HG03139 (cell line): ENCODE results near the gene ASAP2.

Experiments used
- ATAC-seq: cut with Tn5 transposase; IDR thresholded peaks from one replicate; pipeline ENCODE4 v1.9.1; 2021; ENCODE audit not compliant: unreplicated experiment

The ASAP2 gene

DNA sequence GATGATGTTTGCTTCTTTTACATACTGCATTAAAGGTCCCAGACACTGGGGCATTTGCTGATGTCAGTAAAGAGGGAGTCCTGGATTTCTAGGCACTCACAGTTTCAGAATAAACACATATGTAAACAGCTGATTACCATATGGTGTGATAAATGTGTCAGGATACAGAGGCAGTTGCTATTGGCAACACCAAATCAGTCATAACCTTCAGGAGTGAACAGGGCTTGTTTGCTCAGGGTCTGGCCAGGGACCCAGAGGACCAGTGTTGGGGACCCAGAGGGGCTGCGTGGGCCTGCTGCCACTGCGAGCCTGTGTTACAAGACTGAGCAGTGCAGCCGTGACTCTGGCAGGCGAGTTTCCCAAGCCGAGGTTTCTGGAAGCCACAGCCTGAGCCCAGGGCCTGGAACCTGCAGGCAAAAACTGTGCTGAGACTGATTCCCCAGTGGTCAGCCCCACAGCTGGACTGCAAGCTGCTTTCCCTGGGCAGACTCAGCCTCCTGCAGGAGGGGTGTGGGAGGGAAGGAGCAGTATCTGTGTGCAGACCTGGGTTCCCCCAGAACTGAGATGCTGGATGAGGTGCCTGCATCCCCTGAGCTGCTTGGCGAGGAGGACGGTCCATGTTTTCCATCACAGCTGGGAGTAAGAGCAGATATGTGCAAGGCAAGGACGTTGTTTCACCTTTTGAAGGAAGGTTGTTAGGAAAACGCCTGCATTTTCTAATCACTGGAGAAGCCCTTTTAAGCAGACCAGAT lies 23.6 kb downstream of the ASAP2 start:
- no peak for ATAC-seq

DNA sequence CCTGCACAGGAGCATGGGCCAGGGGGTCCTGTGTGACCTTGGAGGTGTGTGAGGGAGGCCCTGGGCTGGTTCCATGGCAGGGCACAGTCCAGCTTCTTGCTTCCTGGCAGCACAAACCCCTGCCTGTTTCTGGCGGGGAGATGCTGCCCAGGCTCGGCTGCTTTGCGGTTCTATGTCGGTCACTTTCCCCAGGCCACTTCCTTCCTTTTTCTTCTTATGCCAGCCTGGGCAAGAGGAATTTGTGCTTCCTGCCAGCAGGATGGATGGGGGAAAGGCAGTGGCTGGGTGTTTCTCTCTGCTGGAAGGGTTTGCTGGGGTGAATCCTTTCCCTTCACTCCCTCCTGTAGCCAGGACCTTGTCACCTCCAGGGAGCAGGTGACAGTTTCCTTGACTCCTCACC lies 24.3 kb downstream of the ASAP2 start:
- ATAC-seq: no peak

DNA sequence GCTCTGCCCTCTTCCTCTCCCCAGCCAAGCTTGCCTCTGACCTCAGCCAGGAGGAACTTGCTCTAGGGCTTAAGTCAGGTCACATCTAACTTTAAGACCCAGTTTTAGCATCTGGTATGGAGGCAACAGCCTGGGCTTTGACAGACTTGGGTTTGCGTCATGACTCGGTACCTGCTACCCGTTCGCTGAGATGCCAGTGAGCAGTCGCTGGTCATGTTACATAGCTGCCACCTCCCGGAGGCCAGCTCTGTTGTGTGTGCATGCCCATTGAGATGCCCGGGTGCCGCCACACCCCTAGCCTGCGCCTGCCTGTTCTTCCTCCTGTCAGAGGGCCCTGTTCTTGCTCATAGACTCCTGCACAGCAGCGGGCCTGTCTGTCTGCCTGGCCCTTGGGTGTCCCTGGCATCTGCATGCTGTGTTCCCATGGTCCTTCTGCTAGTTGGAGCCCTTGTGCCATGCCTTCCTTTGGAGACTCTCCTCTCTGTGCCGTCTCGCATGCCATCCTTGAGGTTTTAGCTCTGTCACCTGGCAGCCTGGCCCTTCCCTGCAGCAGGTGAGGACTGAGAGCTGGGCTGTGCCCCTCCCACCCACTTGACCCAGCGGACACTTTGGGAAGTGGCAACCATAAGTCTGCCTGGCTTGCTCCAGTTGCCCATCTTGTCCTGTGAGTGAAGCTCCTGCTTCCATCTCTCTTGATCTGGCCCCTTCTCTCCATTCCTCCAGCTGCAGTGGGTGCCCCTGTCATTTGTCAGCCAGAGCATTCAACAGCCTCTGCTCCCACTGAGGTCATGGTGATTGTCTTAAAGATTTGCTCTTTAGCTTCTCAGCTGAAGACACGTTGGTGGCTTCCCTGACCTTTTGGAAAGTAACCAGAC lies 24.9 kb downstream of the ASAP2 start:
- no peak for ATAC-seq

DNA sequence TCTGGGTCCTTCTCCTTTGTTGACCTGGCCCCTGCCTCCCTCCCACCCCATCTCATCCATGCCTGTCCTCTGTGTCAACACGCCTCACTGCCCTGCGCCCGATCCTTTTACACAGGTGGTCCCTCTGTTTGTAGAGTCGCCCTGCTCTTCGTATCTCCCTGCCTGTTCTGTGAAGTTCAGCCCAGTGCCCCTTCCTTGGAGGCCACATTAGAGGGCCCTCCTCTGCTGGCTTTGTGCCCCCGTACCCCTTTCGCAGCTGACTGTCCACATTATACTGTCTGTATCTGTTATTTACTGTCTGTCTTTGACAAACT lies 25.5 kb downstream of the ASAP2 start:
- no peak for ATAC-seq

DNA sequence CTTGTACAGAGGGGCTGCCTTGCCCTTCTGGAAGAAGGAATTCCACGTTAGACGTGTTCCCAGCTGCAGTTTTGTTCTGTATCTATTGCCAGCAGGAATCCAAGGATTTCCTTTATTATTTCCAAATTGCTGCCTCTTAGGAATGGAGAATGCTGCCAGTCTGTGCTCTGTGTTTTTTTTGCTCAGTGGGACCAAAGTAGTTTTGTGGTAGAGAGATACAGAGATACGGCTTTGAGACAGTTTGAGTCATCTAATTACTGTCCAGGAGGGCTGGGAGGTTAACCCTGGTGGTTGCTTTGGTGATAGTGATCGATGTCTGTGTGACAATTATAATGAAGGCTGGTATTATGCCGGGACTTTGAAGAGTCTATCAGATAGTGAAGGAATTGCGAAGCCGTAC lies 26.3 kb downstream of the ASAP2 start:
- no peak for ATAC-seq

DNA sequence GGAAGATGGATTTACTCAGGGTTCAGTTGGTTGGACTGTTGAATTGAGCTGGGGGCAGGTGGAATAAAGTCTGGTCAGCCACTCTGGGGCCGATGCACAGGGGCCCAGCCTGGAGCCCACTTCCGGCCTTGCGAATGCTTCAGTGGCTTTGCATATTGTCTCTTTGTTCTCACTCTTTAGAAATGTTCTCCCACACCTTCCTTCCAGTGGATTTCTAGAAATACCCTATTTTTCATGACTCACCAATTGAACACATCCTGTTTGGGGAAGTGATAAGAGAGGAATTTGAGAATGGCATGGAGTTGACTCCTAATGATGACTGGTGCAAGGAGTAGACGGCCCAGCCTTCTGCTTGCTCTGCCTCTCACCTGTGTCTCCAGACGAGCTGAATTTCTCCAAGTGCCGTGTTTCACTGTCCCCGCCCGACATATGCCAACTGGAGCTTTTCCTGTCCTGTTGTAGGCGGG lies 28.1 kb downstream of the ASAP2 start:
- ATAC-seq: no peak

DNA sequence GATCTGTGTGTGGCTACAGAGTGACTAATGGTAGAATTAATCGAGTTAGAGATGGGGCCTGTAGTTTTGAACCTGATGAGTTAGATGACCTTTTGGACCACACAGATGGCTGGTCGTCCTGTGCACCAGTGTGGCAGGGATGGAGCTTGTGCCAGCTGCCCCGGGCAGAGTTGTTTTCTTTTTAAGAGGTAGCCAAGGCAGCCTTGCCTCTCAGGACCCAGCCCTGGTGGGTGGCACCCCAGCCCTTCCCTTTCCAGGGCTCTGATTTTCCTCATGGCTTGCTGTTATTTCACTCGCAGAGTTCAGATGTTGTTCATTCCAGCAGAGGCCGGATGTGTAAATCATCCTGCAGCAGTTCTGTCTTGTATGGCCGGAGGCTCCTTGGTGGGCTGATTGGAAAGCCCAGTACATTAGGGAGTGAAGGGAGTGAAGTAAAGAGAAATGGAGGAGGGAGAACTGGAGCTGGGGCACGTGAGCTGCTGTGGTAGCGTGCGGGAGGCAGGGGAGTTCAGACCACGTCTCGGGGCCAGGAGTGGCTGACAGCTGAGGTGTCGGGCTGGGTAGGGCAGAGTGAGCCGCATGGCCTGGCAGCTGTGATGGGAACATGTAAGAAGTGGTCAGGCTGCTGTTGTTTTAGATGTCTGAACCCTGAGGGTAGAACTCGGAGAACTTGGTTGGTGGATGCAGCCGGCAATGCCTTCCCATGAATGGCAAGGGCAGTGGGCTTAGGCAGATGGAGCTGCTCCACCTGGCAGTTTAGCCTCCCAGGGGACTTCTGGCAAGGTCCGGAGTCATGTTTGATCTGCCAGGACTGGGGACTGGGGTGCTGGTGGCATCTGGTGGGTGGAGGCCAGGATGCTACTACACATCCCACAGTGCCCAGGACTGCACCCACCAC lies 28.8 kb downstream of the ASAP2 start:
- ATAC-seq: no peak

DNA sequence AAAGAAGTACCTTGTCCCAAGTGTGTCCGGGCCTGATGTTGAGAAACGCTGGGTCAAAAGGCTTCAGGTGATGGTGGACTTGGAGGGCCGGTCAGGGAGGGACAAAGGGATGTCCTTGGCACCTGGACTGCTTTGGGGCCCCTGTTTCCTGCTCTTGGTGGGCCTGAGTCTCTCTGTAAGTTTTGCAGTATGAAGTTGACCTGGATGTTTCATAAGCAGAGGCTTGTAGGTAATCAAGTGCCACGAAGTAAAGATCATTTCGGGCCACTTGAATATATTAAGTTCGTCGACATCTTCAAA lies 29.4 kb downstream of the ASAP2 start:
- no peak for ATAC-seq

DNA sequence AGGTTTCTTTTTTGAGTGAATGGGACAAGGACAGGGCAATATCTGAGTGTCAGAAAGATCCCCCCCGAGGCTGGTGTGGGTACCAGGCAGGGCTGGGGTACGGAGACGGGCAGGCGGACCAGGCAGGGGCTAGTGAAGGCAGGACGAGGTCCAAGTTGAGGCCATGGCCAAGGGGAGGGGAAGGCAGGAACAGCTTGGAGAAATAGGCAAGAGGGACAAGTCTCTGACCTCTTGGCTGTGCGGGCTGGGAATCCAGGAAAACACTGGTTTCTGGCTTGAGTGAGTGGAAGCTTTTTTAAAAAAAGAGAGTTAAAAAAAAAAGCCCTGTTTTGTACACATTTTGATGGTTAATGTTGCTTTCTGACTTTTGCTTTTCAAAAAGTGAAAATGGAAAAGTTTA lies 30.3 kb downstream of the ASAP2 start:
- no peak for ATAC-seq

DNA sequence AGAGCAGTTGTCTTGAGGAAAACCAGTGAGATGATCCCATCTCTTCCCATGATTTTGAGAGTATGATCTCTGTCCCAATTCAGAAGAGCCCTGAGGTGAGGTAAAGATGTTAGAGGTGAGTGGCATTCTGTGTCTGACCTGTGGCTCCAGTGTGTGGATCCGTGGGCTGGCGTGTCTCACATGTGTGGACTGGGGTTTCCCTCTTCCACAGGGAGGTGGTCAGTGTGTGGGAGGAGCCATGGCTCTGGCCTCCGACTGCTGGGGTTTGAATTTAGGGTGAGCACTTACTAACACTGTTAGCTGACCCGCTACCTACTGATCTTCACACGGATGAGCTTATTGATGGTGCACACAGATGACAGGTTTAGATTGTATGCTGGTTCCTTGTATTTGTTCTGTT lies 31.2 kb downstream of the ASAP2 start:
- ATAC-seq: no peak

DNA sequence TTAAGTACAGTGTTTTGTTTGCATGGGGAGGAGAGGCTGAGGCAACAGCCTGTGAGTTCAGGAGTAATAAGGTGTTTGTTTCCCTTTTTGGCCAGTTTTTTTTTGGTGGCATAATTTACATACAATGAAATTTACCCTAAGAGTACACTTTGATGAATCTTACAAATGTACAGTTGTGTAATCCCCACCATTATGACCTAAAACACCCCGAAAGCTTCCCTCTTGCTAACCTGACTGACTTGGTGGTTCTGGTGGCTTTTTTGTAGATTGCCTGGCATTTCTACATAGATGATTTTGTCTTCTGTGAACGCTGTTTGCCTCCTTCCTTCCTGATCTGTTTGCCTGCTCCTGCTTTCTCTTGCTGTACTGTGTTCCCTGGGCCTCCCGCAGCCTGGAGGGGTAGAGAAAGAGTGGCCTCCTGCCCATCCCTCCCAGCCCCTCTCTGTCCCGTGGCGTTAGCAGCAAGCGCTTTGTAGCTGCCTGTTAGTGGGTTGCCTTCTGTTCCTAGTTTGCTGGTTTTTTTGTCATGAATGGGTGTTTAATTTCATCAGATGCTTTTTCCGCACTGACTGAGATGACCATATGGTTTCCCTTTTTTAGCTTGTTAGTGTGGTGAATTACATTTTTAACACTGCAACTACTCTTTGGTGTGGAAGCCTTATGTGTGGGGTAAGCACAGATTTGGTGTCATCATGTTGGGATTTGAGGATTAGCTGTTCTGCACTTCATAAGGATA lies 32.1 kb downstream of the ASAP2 start:
- ATAC-seq: no peak

DNA sequence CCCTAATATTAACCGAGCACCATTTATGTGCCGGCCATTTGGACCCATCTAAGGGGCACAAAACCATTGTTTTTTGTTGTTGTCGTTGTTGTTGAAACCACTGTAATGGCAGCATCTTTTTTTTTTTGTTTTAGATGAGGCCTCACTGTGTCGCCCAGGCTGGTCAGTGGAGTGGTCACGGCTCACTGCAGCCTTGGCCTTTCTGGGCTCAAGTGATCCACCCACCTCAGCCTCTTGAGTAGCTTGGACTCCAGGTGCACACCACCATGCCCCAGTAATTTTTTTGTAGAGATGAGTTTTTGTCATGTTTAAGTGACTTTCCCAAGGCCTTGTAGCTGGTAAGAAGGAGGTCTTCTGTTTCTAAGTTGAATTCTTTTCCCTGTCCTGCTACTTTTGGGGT lies 33.0 kb downstream of the ASAP2 start:
- no peak for ATAC-seq

DNA sequence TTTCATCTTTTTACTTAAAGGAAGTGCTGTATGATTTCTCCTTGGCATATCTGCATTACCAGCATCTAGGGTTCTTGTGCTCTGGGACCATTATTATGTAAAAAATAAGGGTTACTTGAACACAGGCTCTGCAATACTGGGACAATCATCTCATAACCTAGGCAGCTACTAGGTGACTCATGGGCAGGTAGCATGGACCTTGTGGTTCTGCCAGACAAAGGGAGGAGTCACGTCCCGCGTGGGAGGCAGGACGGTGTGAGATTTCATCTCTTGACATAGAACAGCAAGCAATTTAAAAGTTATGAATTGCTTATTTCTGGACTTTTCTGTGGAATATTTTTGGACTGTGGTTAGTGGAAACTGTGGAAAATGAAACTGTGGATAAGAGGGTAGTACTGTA lies 34.1 kb downstream of the ASAP2 start:
- no peak for ATAC-seq

DNA sequence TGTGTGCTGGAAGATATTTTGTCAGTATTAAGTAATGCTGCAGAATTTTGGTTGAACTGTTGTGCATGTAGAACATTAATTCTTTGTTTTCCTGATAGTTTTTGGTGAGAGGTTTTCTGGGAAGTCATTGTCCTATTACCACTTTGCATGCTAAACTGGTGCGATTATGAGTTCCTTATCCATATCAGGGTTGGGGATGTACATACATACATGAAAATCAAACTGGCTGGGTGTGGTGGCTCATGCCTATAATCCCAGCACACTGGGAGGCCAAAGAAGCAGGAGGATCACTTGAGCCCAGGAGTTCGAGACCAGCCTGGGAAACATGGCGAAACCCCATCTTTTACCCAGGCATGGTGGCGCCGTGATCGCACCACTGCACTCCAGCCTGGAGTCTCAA lies 34.6 kb downstream of the ASAP2 start:
- no peak for ATAC-seq

DNA sequence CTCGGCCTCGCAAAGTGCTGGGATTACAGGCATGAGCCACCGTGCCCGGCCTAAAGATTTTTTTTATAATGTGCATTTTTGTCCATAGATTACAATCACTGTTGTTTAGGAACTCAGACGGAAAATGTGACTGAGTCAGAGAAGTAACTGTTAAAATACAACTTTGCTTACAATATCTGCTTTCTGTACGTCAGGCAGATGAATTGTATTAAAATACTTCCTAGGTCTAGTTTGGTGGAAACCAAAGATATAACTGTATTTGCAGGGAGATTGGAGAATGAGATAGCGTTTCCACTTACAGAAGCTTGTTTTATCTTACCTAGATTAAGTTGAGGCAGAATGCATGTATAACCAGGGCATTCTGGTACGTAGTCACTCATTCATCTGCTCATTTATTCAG lies 36.7 kb downstream of the ASAP2 start:
- ATAC-seq: no peak

DNA sequence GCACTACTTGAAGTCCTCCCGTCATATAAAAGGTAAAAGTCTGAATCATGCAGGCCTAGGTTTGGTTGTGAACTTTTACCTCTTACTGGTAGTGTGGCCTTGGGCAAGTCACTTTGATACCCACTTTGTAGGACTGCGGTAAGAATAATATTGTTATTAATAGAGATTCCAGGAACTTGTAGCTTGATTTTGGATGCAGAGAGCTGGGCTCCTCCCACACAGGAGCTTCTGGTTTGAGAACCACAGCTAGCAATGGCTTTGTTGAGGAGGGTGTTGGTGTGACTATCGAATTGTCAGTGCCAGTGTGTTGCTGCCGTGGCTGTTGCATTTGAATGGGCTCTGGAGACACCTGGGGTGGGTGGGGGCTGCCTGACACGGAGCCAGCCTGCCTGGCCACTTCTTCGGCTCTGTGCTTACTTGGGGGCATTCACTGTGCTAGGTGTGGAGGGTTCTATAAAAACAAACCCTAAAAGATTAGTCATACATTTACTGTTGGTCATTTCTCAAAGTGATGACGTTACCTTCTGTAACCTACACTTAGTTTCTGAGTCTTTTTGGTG lies 38.5 kb downstream of the ASAP2 start:
- ATAC-seq: no peak

DNA sequence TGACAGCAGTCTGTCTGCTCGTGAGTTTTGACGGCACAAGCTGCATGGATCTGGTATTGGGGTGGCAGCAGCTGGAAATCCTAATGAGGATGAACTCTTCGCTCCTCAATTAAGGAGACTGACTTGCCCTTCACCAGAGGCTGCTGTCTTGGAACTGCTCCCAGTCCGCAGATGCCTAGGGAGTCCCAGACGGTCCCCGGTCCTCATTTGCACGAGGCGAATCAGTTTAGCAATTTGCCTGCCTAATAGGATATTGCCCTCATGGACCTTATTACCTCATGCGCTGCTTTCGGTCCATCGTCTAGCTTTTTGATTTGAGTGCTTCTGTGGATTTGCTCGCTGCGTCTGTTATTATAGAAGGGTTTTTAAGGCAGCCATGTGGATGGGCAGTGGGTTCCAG lies 40.6 kb downstream of the ASAP2 start:
- no peak for ATAC-seq

DNA sequence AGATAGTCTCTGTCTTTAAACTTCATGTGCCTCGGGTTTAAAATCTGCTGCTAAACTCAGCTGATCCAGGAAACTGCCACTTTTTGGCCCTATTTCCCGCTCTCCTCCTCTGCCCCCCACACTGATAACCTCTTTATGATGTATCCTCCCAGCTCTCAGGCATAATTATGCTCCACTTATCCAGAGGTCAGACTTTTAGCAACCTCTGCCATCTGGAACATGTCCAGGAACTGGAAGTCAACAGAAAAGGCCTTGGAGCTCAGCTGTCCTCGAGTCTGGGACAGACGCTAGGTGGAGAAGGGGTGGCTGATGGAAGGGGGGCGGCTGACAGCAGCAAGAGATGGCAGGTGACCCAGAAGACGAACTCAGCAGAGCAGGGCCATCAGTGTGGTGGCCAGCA lies 41.2 kb downstream of the ASAP2 start:
- ATAC-seq: no peak

DNA sequence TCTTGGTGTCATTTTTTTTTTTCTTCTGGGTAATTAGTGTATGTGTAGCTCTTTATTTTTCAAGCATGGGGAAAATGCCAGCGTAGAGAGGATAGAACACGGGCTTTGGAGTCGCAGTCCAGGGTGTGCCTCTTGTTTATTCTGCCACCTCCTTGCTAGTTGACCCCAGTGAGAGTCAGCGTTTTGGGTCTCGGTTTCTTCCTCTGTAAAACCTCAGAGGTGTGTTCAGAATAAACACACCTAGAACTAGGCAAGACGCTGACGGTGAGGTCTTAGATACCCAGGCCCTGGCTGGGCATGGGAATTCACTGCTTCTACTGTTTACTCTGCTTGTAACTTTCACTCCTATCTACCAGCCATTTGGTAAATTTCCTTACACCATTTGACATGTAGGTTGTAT lies 41.8 kb downstream of the ASAP2 start:
- no peak for ATAC-seq

DNA sequence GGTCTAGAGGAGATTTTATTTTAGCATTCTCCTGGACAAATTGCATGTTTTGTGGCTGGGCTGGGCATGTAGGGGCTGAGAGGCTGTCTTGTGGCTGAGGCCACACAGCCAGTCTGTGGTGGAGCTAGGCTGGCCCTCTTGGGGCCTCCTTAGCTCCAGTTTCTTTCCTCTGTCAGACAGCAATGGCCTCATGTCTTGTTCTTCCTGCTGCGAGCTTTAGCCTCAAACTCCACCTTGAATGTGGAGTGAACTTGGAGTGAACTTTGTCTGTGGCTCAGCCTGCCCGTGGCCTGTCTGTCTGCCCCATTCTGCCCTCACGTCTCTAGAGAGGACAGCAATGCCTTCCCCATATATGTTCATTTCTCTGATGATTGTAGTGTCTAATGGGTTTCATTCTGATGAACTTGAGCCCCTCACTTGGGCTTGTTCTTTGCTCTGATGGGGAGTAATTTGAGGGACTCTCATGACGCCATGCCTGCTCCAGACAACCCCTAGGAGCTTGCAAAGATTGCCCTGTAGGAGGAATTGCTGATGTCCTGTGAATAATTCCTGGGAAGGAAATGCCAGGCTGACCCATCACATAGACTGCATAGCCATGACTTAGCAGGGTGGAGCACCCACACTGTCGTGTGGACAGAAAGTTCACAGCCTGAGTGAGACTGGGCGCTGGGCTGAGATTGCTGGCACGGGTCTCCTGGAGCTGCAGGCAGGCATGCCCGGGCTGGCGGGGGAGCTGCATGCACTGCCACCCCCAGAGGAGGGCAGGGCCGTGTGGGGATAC lies 42.6 kb downstream of the ASAP2 start:
- no peak for ATAC-seq
